GF-D8 (cell line): ENCODE measurements around the gene CUEDC1.

Experiments used
- DNase-seq: peaks from one replicate; lab custom pipeline; 2025; lab: John Stamatoyannopoulos, UW

Gene CUEDC1

GRCh38 chr17:57874434-57875289 is 80.5 kb downstream of the CUEDC1 start:
- DNase-seq = peak; percentile 58

GRCh38 chr17:57874058-57874419 is 81.2 kb downstream of the CUEDC1 start:
- no peak for DNase-seq

GRCh38 chr17:57873261-57874057 is 81.8 kb downstream of the CUEDC1 start:
- no peak for DNase-seq

GRCh38 chr17:57872536-57872935 is 82.7 kb downstream of the CUEDC1 start:
- DNase-seq = no peak

GRCh38 chr17:57871863-57872262 is 83.3 kb downstream of the CUEDC1 start:
- no peak for DNase-seq

GRCh38 chr17:57871155-57871554 is 84.1 kb downstream of the CUEDC1 start:
- DNase-seq = no peak

GRCh38 chr17:57870283-57870635 is 85.0 kb downstream of the CUEDC1 start:
- DNase-seq = no peak

- DNase-seq = no peak
Observed at GRCh38 chr17:57869617-57870282, 85.5 kb downstream of the CUEDC1 start.

- DNase-seq = no peak
Observed at GRCh38 chr17:57868910-57869616, 86.1 kb downstream of the CUEDC1 start.

- peak; percentile 98 for DNase-seq
Observed at GRCh38 chr17:57868007-57868909, 87.0 kb downstream of the CUEDC1 start.

GRCh38 chr17:57867126-57867525 is 88.1 kb downstream of the CUEDC1 start:
- DNase-seq = no peak

- no peak for DNase-seq
Observed at GRCh38 chr17:57866723-57867122, 88.5 kb downstream of the CUEDC1 start.

GRCh38 chr17:57866319-57866718 is 88.9 kb downstream of the CUEDC1 start:
- DNase-seq = no peak

GRCh38 chr17:57864273-57864672 is 90.9 kb downstream of the CUEDC1 start:
- no peak for DNase-seq

GRCh38 chr17:57862694-57863667 is 92.2 kb downstream of the CUEDC1 start:
- DNase-seq = no peak

- no peak for DNase-seq
Observed at GRCh38 chr17:57861790-57862693, 93.2 kb downstream of the CUEDC1 start.

GRCh38 chr17:57861000-57861789 is 94.0 kb downstream of the CUEDC1 start:
- peak; percentile 85 for DNase-seq

- no peak for DNase-seq
Observed at GRCh38 chr17:57860414-57860999, 94.7 kb downstream of the CUEDC1 start.
